Fibroblast of the aortic adventitia (primary cell): ENCODE measurements around the gene OPA3. TPM values are rescaled to one million over a fixed set of nuclear protein-coding genes. Genes with fewer than 3 reads are reported as not detected.

Source experiments
- DNase-seq: peaks from one replicate; pipeline ENCODE4 v3.0.0-alpha.2; 2010; ENCODE audit warnings: low read depth
- H3K4me3 ChIP-seq: 2 replicates; pipeline ENCODE4 v1.5.1; 2011; ENCODE audit warnings: low read depth, mild to moderate bottlenecking, control low read depth, low read length, moderate library complexity
- total RNA-seq: library from RNA; depleted of rRNA; stranded (reverse); fragments of >200 nt; gene quantifications from 2 replicates; pipeline ENCODE4 v1.2.3, GENCODE V29; 2012; ENCODE audit warnings: low replicate concordance
- TF ChIP-seq, protein P1 (sequence below): IDR thresholded peaks from 2 replicates; pipeline ENCODE4 v1.5.1; 2011; ENCODE audit warnings: mild to moderate bottlenecking, low read length, control low read depth, inconsistent platforms; ENCODE audit not compliant: insufficient read depth

Gene OPA3
- total RNA-seq, 1 donor = 8.8 TPM

DNA sequence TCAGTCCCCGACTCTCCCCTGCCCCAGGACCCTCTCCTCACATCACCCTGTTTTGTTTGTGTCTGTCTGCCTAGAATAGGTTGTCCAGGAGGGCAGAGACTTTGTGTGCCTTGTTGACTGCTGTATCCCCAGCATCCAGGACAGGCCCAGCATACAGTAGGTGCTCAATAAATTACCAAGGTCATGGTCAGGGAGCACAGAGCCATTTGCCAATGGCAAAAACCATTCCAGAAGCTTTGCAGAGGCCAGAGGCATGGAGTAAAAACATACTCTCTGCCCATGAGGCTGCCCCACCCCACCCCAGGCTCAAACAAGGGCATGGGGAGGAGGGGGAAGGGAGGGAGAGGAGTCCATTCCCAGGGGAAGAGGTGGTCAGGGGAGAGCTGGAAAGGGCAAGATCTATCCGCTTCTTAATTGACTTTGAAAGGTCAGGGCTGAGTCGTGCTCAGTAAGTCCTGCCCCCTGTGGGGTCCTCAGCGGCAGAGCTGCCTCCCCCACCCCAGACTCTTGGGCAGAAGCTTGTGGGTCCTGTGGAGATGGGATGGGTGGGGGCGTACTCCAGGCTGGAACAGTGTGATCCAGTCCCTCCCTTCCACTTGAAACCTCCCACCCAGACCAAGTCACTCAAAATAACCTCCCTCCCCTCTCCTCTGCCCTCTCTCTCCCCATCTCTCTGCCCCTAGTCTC lies 13.0 kb upstream of the OPA3 start:
- TF ChIP-seq, protein P1, sequence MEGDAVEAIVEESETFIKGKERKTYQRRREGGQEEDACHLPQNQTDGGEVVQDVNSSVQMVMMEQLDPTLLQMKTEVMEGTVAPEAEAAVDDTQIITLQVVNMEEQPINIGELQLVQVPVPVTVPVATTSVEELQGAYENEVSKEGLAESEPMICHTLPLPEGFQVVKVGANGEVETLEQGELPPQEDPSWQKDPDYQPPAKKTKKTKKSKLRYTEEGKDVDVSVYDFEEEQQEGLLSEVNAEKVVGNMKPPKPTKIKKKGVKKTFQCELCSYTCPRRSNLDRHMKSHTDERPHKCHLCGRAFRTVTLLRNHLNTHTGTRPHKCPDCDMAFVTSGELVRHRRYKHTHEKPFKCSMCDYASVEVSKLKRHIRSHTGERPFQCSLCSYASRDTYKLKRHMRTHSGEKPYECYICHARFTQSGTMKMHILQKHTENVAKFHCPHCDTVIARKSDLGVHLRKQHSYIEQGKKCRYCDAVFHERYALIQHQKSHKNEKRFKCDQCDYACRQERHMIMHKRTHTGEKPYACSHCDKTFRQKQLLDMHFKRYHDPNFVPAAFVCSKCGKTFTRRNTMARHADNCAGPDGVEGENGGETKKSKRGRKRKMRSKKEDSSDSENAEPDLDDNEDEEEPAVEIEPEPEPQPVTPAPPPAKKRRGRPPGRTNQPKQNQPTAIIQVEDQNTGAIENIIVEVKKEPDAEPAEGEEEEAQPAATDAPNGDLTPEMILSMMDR = no peak
- H3K4me3 ChIP-seq = no peak overlapping the region
- DNase-seq = no peak

DNA sequence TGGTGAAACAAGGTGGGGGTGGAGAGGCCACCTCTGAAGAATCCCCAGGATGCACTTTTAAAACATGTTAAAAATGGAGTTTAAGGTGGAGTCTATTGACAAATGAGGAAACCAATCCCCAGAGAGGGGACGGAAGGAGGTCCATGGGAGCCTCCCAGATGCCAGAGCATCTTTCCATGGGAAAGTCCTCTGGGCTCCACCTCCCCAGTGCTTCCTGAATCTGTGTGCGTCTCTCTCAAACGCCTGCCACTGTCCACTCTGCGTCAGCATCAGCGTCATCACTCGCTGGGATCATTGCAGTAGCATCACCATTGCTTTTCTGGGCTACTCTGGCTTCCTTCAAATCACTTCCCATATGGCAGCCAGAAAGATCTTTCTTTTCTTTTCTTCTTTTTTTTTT lies 11.2 kb upstream of the OPA3 start:
- TF ChIP-seq, protein P1 = no peak
- H3K4me3 ChIP-seq = no peak overlapping the region
- peak; percentile 58 for DNase-seq

DNA sequence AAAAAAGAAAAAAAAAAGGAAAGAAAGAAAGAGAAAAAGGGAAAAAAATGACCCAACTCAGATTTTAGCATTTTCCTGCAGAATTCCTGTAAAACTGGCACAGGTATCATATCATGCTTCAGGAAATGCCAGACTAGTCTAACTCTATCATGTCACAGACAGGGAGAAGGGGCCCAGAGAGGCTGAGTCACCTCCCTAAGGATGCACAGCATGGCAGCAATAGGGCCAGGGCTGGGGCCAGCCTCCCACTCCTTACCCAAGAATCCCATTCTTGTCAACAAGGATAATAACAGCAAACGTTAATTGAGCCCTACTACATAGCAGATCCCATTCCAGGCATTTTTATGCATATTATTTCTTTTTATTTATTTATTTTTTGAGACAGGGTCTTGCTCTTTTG lies 8.9 kb upstream of the OPA3 start:
- TF ChIP-seq, protein P1 = no peak
- H3K4me3 ChIP-seq = no peak overlapping the region
- DNase-seq = no peak

DNA sequence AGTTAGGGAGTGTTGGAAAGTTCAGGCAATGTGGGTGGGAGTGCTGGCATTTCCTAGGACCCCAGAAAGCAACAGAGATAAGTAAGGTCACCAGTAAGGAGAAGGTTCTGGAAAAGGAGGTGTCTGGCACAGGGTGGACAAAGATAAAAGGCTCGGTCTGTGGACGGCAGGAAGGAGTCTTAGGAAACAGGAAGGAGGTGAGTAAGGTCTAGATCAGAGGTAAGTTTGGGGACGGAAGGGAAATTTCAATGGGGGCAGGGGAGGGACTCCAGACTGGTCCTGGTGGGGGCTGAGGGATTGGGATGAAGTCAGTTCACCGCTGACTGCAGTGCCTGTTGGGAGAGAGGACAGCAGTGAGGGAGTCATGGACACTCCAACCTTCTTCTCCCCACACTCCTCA lies 7.8 kb upstream of the OPA3 start:
- H3K4me3 ChIP-seq = no peak overlapping the region
- no peak for DNase-seq
- TF ChIP-seq, protein P1 = no peak

DNA sequence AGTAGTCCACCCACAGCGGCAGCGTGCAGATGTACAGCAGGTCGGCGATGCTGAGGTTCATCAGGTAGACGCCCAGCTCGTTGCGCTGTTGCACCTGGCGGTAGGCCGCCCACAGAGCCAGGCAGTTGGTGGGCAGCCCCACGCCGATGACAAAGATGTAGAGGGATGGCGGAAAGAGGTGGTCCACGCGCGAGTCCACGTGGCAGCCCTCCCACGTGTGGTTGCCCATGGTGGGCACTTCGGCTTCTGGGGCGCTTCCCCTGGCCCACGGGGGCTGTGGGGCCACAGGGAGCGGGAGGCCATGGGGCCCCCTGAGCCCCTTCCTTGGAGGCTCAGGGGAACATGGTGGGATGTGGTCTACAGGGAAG lies 7.0 kb upstream of the OPA3 start:
- TF ChIP-seq, protein P1 = no peak
- DNase-seq = no peak
- H3K4me3 ChIP-seq = no peak overlapping the region

DNA sequence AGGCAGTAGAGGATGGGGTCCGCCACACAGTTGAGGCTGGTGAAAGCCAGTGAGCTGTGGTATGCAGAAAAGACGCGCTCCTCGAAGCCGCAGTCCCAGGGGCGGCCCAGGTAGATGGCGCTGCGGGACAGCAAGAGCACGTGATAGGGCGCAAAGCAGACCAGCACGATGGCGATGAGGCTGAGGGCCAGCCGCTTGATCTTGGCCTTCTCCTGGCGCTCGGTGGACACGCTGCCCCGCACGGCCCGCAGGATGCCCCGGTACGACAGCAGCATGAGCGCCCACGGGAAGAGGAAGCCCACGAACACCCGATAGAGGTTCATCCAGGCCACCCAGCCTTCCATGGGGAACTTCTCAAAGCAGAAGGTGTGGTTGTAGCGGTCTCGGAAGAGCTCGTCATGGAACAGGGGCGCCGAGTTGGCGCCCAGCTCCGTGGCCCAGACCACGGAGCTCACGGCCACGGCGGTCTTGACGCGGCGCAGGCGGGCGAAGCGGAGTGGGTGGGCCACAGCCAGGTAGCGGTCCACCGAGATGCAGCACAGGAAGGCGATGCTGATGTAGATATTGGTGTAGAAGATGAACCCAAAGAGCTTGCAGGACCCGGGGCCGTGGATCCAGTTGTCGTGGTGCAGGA lies 6.5 kb upstream of the OPA3 start:
- TF ChIP-seq, protein P1 = peak; percentile 35
- DNase-seq = no peak
- no peak overlapping the region for H3K4me3 ChIP-seq
